NT2/D1 (cell line): ENCODE data around the gene EAF2.

Experiments used
- SUZ12 ChIP-seq: IDR thresholded peaks from 2 replicates; pipeline ENCODE4 v1.6.1; 2011; ENCODE audit not compliant: insufficient read length, insufficient read depth; ENCODE audit errors: extremely low read depth
- YY1 ChIP-seq: IDR thresholded peaks from 2 replicates; pipeline ENCODE4 v1.6.1; 2011; ENCODE audit not compliant: insufficient read length, insufficient read depth
- ZNF274 ChIP-seq: IDR thresholded peaks from 2 replicates; pipeline ENCODE4 v1.6.1; 2011; ENCODE audit warnings: mild to moderate bottlenecking, low read depth, low read length

DNA sequence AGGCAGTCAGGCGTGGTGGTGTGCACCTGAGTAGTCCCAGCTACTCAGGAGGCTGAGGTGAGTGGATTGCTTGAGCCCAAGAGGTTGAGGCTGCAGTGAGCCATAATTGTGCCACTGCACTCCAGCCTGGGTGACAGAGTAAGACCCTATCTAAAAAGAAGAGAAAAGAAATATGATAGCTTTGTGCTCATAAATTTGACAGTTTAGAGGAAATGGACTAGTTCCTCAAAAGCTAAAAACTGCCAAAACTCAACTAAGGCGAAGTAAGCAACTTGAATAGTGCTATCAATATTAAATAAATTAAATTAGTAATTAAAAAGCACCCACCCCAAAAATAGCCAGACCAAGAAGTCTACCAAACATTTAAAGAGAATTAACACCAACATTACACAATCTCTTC lies 34.7 kb downstream of the EAF2 start:
- TF ChIP-seq ZNF274 (no peak), SUZ12 (no peak), YY1 (no peak)
